ENCODE measurements around the gene PPP6R2. TPM values are rescaled to one million over a fixed set of nuclear protein-coding genes. Genes with fewer than 3 reads are reported as not detected.

The PPP6R2 gene
- total and polyA plus RNA-seq, 2 of the 4 experiments (the other 2 are of a cell fraction) = 49.2 to 51.6 TPM

DNA sequence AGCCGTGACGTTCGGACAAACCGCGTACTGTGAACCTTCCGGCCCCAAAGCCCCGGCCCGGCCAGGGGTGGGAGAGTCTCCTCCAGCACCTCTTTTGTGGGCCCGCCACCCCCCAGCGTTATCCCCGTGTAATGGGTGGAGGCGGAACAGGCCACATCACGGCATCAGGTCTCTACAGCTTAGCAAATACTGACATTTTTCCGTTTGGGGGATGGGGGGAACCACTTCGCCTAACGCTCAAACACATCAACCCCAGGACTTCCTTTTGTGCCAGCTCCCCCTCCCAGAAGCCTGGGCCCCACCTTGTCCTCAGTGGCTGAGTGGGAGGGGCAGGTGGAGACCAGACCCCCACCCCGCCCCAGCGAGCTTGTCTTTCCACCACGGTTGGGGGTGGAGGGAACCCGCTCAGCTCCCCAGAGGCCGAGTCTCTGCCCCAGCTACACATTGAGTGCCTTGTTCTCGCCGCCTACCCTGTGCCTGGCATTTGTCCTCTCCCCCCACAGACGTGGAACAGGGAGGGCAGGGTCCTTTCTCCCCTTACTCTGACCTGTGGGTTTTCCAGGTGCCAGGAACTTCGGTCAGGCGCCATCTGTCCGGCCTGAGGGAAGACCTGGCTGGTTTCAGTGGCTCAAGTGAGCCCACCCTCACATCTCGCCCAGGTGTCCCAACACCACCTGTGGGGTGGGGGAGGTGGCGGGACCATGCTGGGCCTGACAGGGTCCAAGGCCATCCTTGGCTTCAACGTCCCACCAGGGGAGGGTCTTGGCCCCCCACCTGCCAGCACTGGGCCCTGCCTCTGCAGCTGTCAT, 102.1 kb downstream of the PPP6R2 start:
- Histone ChIP-seq H2AFZ (replicated peaks; ENCODE audit: low read length, poor library complexity) (no peak overlapping the region), H3K9me1 (ENCODE audit: insufficient read depth, low read length) (no peaks in the 10 kb centered on the region), H4K91ac (ENCODE audit: insufficient read depth, low read depth, low read length) (no peak overlapping the region), H2BK20ac (ENCODE audit: low read depth, low read length) (no peak overlapping the region), H3K27me3 (ENCODE audit: control insufficient read depth, insufficient read depth, low read length) (no peaks in the 10 kb centered on the region), H3K56ac (ENCODE audit: extremely low read depth, insufficient read depth, low read length) (no peak overlapping the region), H3K79me1 (ENCODE audit: low read depth in 1 of 2, low read length in 2 of 2) (peaks cover 0 to 11% of the 10 kb centered on the region in 2 experiments; a peak in 1 of 4 replicates), H4K20me1 (ENCODE audit: insufficient read depth, low read length) (peaks cover 28% of the 10 kb centered on the region), H2BK5ac (ENCODE audit: low read depth, low read length, poor library complexity, severe bottlenecking) (no peak overlapping the region), H3K36me3 (ENCODE audit: control insufficient read depth, insufficient read depth, low read length) (peaks cover 58% of the 10 kb centered on the region), H4K8ac (ENCODE audit: low read depth in 2 of 2, low read length in 2 of 2) (no peak overlapping the region), H4K5ac (ENCODE audit: low read depth, low read length) (no peak overlapping the region), H3K4ac (ENCODE audit: low read depth, low read length) (no peak overlapping the region), H3K23ac (ENCODE audit: low read depth, low read length) (no peak overlapping the region), H3K9ac (ENCODE audit: low read depth, low read length) (no peak overlapping the region), H3K4me3 (ENCODE audit: insufficient read depth, low read depth, low read length) (no peak overlapping the region), H3K27ac (ENCODE audit: insufficient read depth, low read length) (no peak overlapping the region), H3K18ac (ENCODE audit: low read depth, low read length) (no peak overlapping the region), H2BK120ac (ENCODE audit: low read depth, low read length) (no peak overlapping the region), H2BK15ac (ENCODE audit: low read depth, low read length) (no peak overlapping the region), H2AK9ac (replicated peaks; ENCODE audit: low read depth, low read length, poor library complexity) (peak overlapping the region; percentile 82), H3K4me2 (ENCODE audit: low read depth, low read length) (no peak overlapping the region), H3K4me1 (ENCODE audit: control insufficient read depth, insufficient read depth, low read length) (no peaks in the 10 kb centered on the region), H3K14ac (replicated peaks; ENCODE audit: low read depth, low read length) (no peak overlapping the region), H2AK5ac (ENCODE audit: low read depth, low read length) (no peak overlapping the region), H3K9me3 (ENCODE audit: control insufficient read depth, insufficient read depth, low read length) (no peaks in the 10 kb centered on the region)
- no TSS peak for BruUV-seq (replicated peaks)
- CTCF ChIA-PET = no interaction called here
- no peak for ATAC-seq (ENCODE audit: low read depth)
- POLR2A ChIA-PET (ENCODE audit: unreplicated experiment) = no interaction called here
- dilution Hi-C loops (cut with HindIII; ENCODE audit: low sequenced_read_pairs, unreplicated experiment) = no loop called here
- intact Hi-C loops (cut with micrococcal nuclease) = no loop called here
- in situ Hi-C loops (cut with MboI; ENCODE audit: low sequenced_read_pairs) = no loop called here
- TF ChIP-seq, protein P1, sequence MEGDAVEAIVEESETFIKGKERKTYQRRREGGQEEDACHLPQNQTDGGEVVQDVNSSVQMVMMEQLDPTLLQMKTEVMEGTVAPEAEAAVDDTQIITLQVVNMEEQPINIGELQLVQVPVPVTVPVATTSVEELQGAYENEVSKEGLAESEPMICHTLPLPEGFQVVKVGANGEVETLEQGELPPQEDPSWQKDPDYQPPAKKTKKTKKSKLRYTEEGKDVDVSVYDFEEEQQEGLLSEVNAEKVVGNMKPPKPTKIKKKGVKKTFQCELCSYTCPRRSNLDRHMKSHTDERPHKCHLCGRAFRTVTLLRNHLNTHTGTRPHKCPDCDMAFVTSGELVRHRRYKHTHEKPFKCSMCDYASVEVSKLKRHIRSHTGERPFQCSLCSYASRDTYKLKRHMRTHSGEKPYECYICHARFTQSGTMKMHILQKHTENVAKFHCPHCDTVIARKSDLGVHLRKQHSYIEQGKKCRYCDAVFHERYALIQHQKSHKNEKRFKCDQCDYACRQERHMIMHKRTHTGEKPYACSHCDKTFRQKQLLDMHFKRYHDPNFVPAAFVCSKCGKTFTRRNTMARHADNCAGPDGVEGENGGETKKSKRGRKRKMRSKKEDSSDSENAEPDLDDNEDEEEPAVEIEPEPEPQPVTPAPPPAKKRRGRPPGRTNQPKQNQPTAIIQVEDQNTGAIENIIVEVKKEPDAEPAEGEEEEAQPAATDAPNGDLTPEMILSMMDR (conservative IDR thresholded peaks at IDR 0.05; ENCODE audit: low read depth, low read length) = no peak
- TF ChIP-seq, protein P2, sequence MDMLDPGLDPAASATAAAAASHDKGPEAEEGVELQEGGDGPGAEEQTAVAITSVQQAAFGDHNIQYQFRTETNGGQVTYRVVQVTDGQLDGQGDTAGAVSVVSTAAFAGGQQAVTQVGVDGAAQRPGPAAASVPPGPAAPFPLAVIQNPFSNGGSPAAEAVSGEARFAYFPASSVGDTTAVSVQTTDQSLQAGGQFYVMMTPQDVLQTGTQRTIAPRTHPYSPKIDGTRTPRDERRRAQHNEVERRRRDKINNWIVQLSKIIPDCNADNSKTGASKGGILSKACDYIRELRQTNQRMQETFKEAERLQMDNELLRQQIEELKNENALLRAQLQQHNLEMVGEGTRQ (IDR thresholded peaks at IDR 0.05; ENCODE audit: low read depth, low read length) = no peak
- TF ChIP-seq BHLHE40 (IDR thresholded peaks at IDR 0.05; ENCODE audit: low read depth, low read length) (no peak), FOS (IDR thresholded peaks at IDR 0.05; ENCODE audit: low read depth, low read length) (no peak), NFE2L2 (IDR thresholded peaks at IDR 0.05; ENCODE audit: low read depth, low read length) (no peak), MAFK (IDR thresholded peaks at IDR 0.05; ENCODE audit: low read depth, low read length) (no peak), SMC3 (IDR thresholded peaks at IDR 0.05; ENCODE audit: low read depth, low read length) (no peak), POLR2A (IDR thresholded peaks at IDR 0.05; ENCODE audit: low read depth, low read length) (no peak), RFX5 (IDR thresholded peaks at IDR 0.05; ENCODE audit: low read depth, low read length) (no peak), MXI1 (IDR thresholded peaks at IDR 0.05; ENCODE audit: borderline replicate concordance, low read depth, low read length) (no peak), RAD21 (IDR thresholded peaks at IDR 0.05; ENCODE audit: low read length) (no peak), CHD1 (IDR thresholded peaks at IDR 0.05; ENCODE audit: low read depth, low read length) (no peak), RCOR1 (IDR thresholded peaks at IDR 0.05; ENCODE audit: insufficient replicate concordance, low read length) (no peak), MAZ (IDR thresholded peaks at IDR 0.05; ENCODE audit: borderline replicate concordance, low read depth, low read length) (no peak), CEBPB (IDR thresholded peaks at IDR 0.05; ENCODE audit: low read depth, low read length) (no peak)
- TF ChIP-seq, protein P3, sequence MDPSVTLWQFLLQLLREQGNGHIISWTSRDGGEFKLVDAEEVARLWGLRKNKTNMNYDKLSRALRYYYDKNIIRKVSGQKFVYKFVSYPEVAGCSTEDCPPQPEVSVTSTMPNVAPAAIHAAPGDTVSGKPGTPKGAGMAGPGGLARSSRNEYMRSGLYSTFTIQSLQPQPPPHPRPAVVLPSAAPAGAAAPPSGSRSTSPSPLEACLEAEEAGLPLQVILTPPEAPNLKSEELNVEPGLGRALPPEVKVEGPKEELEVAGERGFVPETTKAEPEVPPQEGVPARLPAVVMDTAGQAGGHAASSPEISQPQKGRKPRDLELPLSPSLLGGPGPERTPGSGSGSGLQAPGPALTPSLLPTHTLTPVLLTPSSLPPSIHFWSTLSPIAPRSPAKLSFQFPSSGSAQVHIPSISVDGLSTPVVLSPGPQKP (IDR thresholded peaks at IDR 0.05; ENCODE audit: borderline replicate concordance, low read depth, low read length) = no peak
- 61% methylated on average over 4 of the region's 30 CpGs; no CpG with 5 or more reads in 1 of the 2 experiments for WGBS, 2 experiments (ENCODE audit: extremely low coverage in 2 of 2, insufficient read length in 1 of 2)
- DNase-seq = no peak
